ENCODE data around the gene CMIP. TPM values are rescaled to one million over a fixed set of nuclear protein-coding genes. Genes with fewer than 3 reads are reported as not detected.

Gene CMIP
- total RNA-seq, 5 donors from 2014 or later (not counting 1 experiment from before 2014, with no cell fraction given), result 39.8 to 55.9 (median 42.6) TPM

GRCh38 chr16:81697616-81698309, 253.2 kb downstream of the CMIP start:
- no peak overlapping the region for H3K27ac ChIP-seq (ENCODE audit: low read length)
- POLR2A ChIA-PET, result interaction anchor here in 1 of 2 donors (0.5 kb wide), 1 partner anchor 169 kb away, joined by 3 read pairs; no protein-coding TSS in a partner anchor

GRCh38 chr16:81698310-81698641, 253.7 kb downstream of the CMIP start:
- CTCF ChIA-PET, result interaction anchor here (0.7 to 0.8 kb wide), 2 partner anchors 330 to 332 kb away, joined by 3 to 5 read pairs; no protein-coding TSS in a partner anchor
- Mint-ChIP-seq H3K36me3 (peaks cover 54% of the 10 kb centered on the region), H3K4me1 (no peaks in the 10 kb centered on the region), H3K27ac (no peak overlapping the region), H3K4me3 (no peak overlapping the region), H3K27me3 (no peaks in the 10 kb centered on the region), H3K9me3 (no peaks in the 10 kb centered on the region)
- Histone ChIP-seq H3K9me3 (no peaks in the 10 kb centered on the region), H3K27ac (ENCODE audit: low read length) (no peak overlapping the region), H3K27me3 (replicated peaks in 1 of 2; ENCODE audit: control insufficient read depth in 2 of 2, extremely low read depth in 1 of 2, insufficient read depth in 2 of 2, low read length in 1 of 2) (no peaks in the 10 kb centered on the region), H3K36me3 (ENCODE audit: control insufficient read depth in 2 of 2, extremely low read depth in 1 of 2, insufficient read depth in 1 of 2, low read length in 1 of 2) (peaks cover 33 to 72% of the 10 kb centered on the region in 2 donors), H3K4me3 (ENCODE audit: control insufficient read depth in 1 of 2, extremely low read depth in 1 of 2, low read length in 1 of 2) (no peak overlapping the region), H3K4me1 (ENCODE audit: control insufficient read depth in 1 of 2, extremely low read depth in 1 of 2, insufficient read depth in 2 of 2, low read length in 2 of 2) (no peaks in the 10 kb centered on the region)
- DNase-seq (no peak), ATAC-seq (replicated peaks in 1 of 4) (no peak)
- POLR2A ChIA-PET, result no interaction called here
- WGBS (ENCODE audit: insufficient coverage), result 93% methylated on average over 5 of the region's 11 CpGs

More at GRCh38 chr16:81697616-81698309, 253.2 kb downstream of the CMIP start:
- H3K9me3 Mint-ChIP-seq, result no peaks in the 10 kb centered on the region
- CTCF ChIA-PET, result interaction anchor here (0.7 to 1.0 kb wide), 4 partner anchors 295 to 332 kb away, joined by 3 to 5 read pairs (median 4); no protein-coding TSS in a partner anchor
- H3K4me3 ChIP-seq (ENCODE audit: control insufficient read depth in 1 of 2, extremely low read depth in 1 of 2, low read length in 1 of 2), result no peak overlapping the region
- peaks cover 28 to 72% of the 10 kb centered on the region in 2 donors for H3K36me3 ChIP-seq (ENCODE audit: control insufficient read depth in 2 of 2, extremely low read depth in 1 of 2, insufficient read depth in 1 of 2, low read length in 1 of 2)
- WGBS (ENCODE audit: insufficient coverage), result 95% methylated on average over 27 of the region's 36 CpGs
- H3K4me3 Mint-ChIP-seq, result no peak overlapping the region
- H3K4me1 ChIP-seq (ENCODE audit: control insufficient read depth in 1 of 2, extremely low read depth in 1 of 2, insufficient read depth in 2 of 2, low read length in 2 of 2), result no peaks in the 10 kb centered on the region
- ATAC-seq (replicated peaks in 1 of 4) (no peak), DNase-seq (no peak)
- H3K27me3 ChIP-seq (replicated peaks in 1 of 2; ENCODE audit: control insufficient read depth in 2 of 2, extremely low read depth in 1 of 2, insufficient read depth in 2 of 2, low read length in 1 of 2), result no peaks in the 10 kb centered on the region
- no peaks in the 10 kb centered on the region for H3K9me3 ChIP-seq
- H3K36me3 Mint-ChIP-seq, result peaks cover 52% of the 10 kb centered on the region
- H3K27ac Mint-ChIP-seq, result no peak overlapping the region
- no peaks in the 10 kb centered on the region for H3K4me1 Mint-ChIP-seq
- H3K27me3 Mint-ChIP-seq, result no peaks in the 10 kb centered on the region

GRCh38 chr16:81699596-81699995, 255.0 kb downstream of the CMIP start:
- H3K27me3 Mint-ChIP-seq, result no peaks in the 10 kb centered on the region
- H3K4me3 ChIP-seq (ENCODE audit: control insufficient read depth in 1 of 2, extremely low read depth in 1 of 2, low read length in 1 of 2), result no peak overlapping the region
- ATAC-seq (replicated peaks in 1 of 4) (no peak), DNase-seq (no peak)
- no peaks in the 10 kb centered on the region for H3K4me1 Mint-ChIP-seq
- no peaks in the 10 kb centered on the region for H3K9me3 Mint-ChIP-seq
- H3K4me1 ChIP-seq (ENCODE audit: control insufficient read depth in 1 of 2, extremely low read depth in 1 of 2, insufficient read depth in 2 of 2, low read length in 2 of 2), result no peaks in the 10 kb centered on the region
- peaks cover 47% of the 10 kb centered on the region for H3K36me3 Mint-ChIP-seq
- 87% methylated on average over 6 of the region's 10 CpGs for WGBS (ENCODE audit: insufficient coverage)
- no peak overlapping the region for H3K4me3 Mint-ChIP-seq
- H3K36me3 ChIP-seq (ENCODE audit: control insufficient read depth in 2 of 2, extremely low read depth in 1 of 2, insufficient read depth in 1 of 2, low read length in 1 of 2), result peaks cover 31 to 67% of the 10 kb centered on the region in 2 donors
- H3K27ac ChIP-seq (ENCODE audit: low read length), result no peak overlapping the region
- CTCF ChIA-PET, result no interaction called here
- POLR2A ChIA-PET, result no interaction called here
- no peaks in the 10 kb centered on the region for H3K27me3 ChIP-seq (replicated peaks in 1 of 2; ENCODE audit: control insufficient read depth in 2 of 2, extremely low read depth in 1 of 2, insufficient read depth in 2 of 2, low read length in 1 of 2)
- no peak overlapping the region for H3K27ac Mint-ChIP-seq
- no peaks in the 10 kb centered on the region for H3K9me3 ChIP-seq

- Histone ChIP-seq H3K27me3 (replicated peaks in 1 of 2; ENCODE audit: control insufficient read depth in 2 of 2, extremely low read depth in 1 of 2, insufficient read depth in 2 of 2, low read length in 1 of 2) (no peaks in the 10 kb centered on the region), H3K4me1 (ENCODE audit: control insufficient read depth in 1 of 2, extremely low read depth in 1 of 2, insufficient read depth in 2 of 2, low read length in 2 of 2) (no peaks in the 10 kb centered on the region), H3K36me3 (ENCODE audit: control insufficient read depth in 2 of 2, extremely low read depth in 1 of 2, insufficient read depth in 1 of 2, low read length in 1 of 2) (peaks cover 28 to 67% of the 10 kb centered on the region in 2 donors), H3K4me3 (ENCODE audit: control insufficient read depth in 1 of 2, extremely low read depth in 1 of 2, low read length in 1 of 2) (no peak overlapping the region), H3K9me3 (no peaks in the 10 kb centered on the region), H3K27ac (ENCODE audit: low read length) (no peak overlapping the region)
- H3K36me3 Mint-ChIP-seq, result peaks cover 44% of the 10 kb centered on the region
- ChIA-PET POLR2A (no interaction called here), CTCF (no interaction called here)
- DNase-seq (no peak), ATAC-seq (replicated peaks in 1 of 4) (no peak)
- no peak overlapping the region for H3K27ac Mint-ChIP-seq
- no peaks in the 10 kb centered on the region for H3K9me3 Mint-ChIP-seq
- H3K4me3 Mint-ChIP-seq, result no peak overlapping the region
- no peaks in the 10 kb centered on the region for H3K4me1 Mint-ChIP-seq
- no peaks in the 10 kb centered on the region for H3K27me3 Mint-ChIP-seq
- 88% methylated on average over 20 of the region's 20 CpGs for WGBS (ENCODE audit: insufficient coverage)
These were observed 255.6 kb downstream of the CMIP start for GRCh38 chr16:81700071-81700779.

- POLR2A ChIA-PET, result no interaction called here
- Histone ChIP-seq H3K36me3 (ENCODE audit: control insufficient read depth in 2 of 2, extremely low read depth in 1 of 2, insufficient read depth in 1 of 2, low read length in 1 of 2) (peaks cover 25 to 68% of the 10 kb centered on the region in 2 donors), H3K4me3 (ENCODE audit: control insufficient read depth in 1 of 2, extremely low read depth in 1 of 2, low read length in 1 of 2) (no peak overlapping the region), H3K9me3 (no peaks in the 10 kb centered on the region), H3K27me3 (replicated peaks in 1 of 2; ENCODE audit: control insufficient read depth in 2 of 2, extremely low read depth in 1 of 2, insufficient read depth in 2 of 2, low read length in 1 of 2) (no peaks in the 10 kb centered on the region), H3K4me1 (ENCODE audit: control insufficient read depth in 1 of 2, extremely low read depth in 1 of 2, insufficient read depth in 2 of 2, low read length in 2 of 2) (no peaks in the 10 kb centered on the region), H3K27ac (ENCODE audit: low read length) (no peak overlapping the region)
- no peaks in the 10 kb centered on the region for H3K27me3 Mint-ChIP-seq
- H3K9me3 Mint-ChIP-seq, result no peaks in the 10 kb centered on the region
- H3K4me1 Mint-ChIP-seq, result no peaks in the 10 kb centered on the region
- peaks cover 42% of the 10 kb centered on the region for H3K36me3 Mint-ChIP-seq
- ATAC-seq (replicated peaks in 1 of 4) (no peak), DNase-seq (no peak)
- peak overlapping the region; percentile 5 to 69 for H3K27ac Mint-ChIP-seq
- WGBS (ENCODE audit: insufficient coverage), result 98% methylated on average over 4 of the region's 4 CpGs
- CTCF ChIA-PET, result no interaction called here
- H3K4me3 Mint-ChIP-seq, result no peak overlapping the region
These were observed 256.2 kb downstream of the CMIP start for GRCh38 chr16:81700780-81701165.

- Mint-ChIP-seq H3K27me3 (no peaks in the 10 kb centered on the region), H3K4me1 (no peaks in the 10 kb centered on the region), H3K9me3 (no peaks in the 10 kb centered on the region), H3K4me3 (no peak overlapping the region), H3K36me3 (peaks cover 40% of the 10 kb centered on the region), H3K27ac (peak overlapping the region in 1 of 2 donors; percentile 69)
- Histone ChIP-seq H3K9me3 (no peaks in the 10 kb centered on the region), H3K4me3 (ENCODE audit: control insufficient read depth in 1 of 2, extremely low read depth in 1 of 2, low read length in 1 of 2) (no peak overlapping the region), H3K36me3 (ENCODE audit: control insufficient read depth in 2 of 2, extremely low read depth in 1 of 2, insufficient read depth in 1 of 2, low read length in 1 of 2) (peaks cover 24 to 71% of the 10 kb centered on the region in 2 donors), H3K27me3 (replicated peaks in 1 of 2; ENCODE audit: control insufficient read depth in 2 of 2, extremely low read depth in 1 of 2, insufficient read depth in 2 of 2, low read length in 1 of 2) (no peaks in the 10 kb centered on the region), H3K4me1 (ENCODE audit: control insufficient read depth in 1 of 2, extremely low read depth in 1 of 2, insufficient read depth in 2 of 2, low read length in 2 of 2) (no peaks in the 10 kb centered on the region), H3K27ac (ENCODE audit: low read length) (no peak overlapping the region)
- 93% methylated on average over 19 of the region's 20 CpGs for WGBS (ENCODE audit: insufficient coverage)
- ChIA-PET CTCF (no interaction called here), POLR2A (interaction anchor here in 1 of 2 donors (0.5 kb wide), 1 partner anchor 337 kb away, joined by 4 read pairs; no protein-coding TSS in a partner anchor)
- DNase-seq (no peak), ATAC-seq (replicated peaks in 1 of 4) (no peak)
These were observed 256.8 kb downstream of the CMIP start for GRCh38 chr16:81701296-81701970.

All from T-cell (primary cell).